Amniotic stem cell (primary cell): ENCODE measurements around the gene DNAJB6.

Experiments
- DNase-seq: peaks from one replicate; lab custom pipeline; 2025; lab: John Stamatoyannopoulos, UW

Gene DNAJB6

GRCh38 chr7:157368955-157369354, 32.2 kb downstream of the DNAJB6 start:
- DNase-seq, result no peak

GRCh38 chr7:157370742-157371141, 33.9 kb downstream of the DNAJB6 start:
- DNase-seq, result no peak

GRCh38 chr7:157371296-157371695, 34.5 kb downstream of the DNAJB6 start:
- DNase-seq, result no peak

- DNase-seq, result no peak
Observed at GRCh38 chr7:157372300-157373232, 35.8 kb downstream of the DNAJB6 start.

GRCh38 chr7:157373493-157373892, 36.7 kb downstream of the DNAJB6 start:
- DNase-seq, result no peak

- DNase-seq, result no peak
Observed at GRCh38 chr7:157375410-157375809, 38.6 kb downstream of the DNAJB6 start.

- DNase-seq, result no peak
Observed at GRCh38 chr7:157377436-157378124, 40.8 kb downstream of the DNAJB6 start.

- no peak for DNase-seq
Observed at GRCh38 chr7:157378390-157378789, 41.6 kb downstream of the DNAJB6 start.

- no peak for DNase-seq
Observed at GRCh38 chr7:157379493-157379892, 42.7 kb downstream of the DNAJB6 start.

GRCh38 chr7:157380416-157380815, 43.6 kb downstream of the DNAJB6 start:
- no peak for DNase-seq

- DNase-seq, result no peak
Observed at GRCh38 chr7:157383868-157384267, 47.1 kb downstream of the DNAJB6 start.

- no peak for DNase-seq
Observed at GRCh38 chr7:157384301-157384700, 47.5 kb downstream of the DNAJB6 start.

GRCh38 chr7:157386979-157387800, 50.4 kb downstream of the DNAJB6 start:
- DNase-seq, result peak; percentile 18

- DNase-seq, result no peak
Observed at GRCh38 chr7:157388301-157388700, 51.5 kb downstream of the DNAJB6 start.

- DNase-seq, result no peak
Observed at GRCh38 chr7:157389951-157390730, 53.3 kb downstream of the DNAJB6 start.

- no peak for DNase-seq
Observed at GRCh38 chr7:157391036-157391710, 54.4 kb downstream of the DNAJB6 start.

GRCh38 chr7:157392256-157393037, 55.6 kb downstream of the DNAJB6 start:
- no peak for DNase-seq

GRCh38 chr7:157394246-157395191, 57.7 kb downstream of the DNAJB6 start:
- no peak for DNase-seq

GRCh38 chr7:157395206-157395605, 58.4 kb downstream of the DNAJB6 start:
- no peak for DNase-seq
